HG02642 (cell line): ENCODE measurements around the gene TEDC1.
"Not testable (repeated sequence)": the region's sequence is repeated elsewhere in the genome, so short reads cannot be mapped to it uniquely, and the experiment has no call there.

Source experiments
- ATAC-seq: cut with Tn5 transposase; IDR thresholded peaks from one replicate; pipeline ENCODE4 v1.9.1; 2021; ENCODE audit warnings: mild to moderate bottlenecking; ENCODE audit not compliant: unreplicated experiment, poor library complexity

Gene TEDC1

DNA sequence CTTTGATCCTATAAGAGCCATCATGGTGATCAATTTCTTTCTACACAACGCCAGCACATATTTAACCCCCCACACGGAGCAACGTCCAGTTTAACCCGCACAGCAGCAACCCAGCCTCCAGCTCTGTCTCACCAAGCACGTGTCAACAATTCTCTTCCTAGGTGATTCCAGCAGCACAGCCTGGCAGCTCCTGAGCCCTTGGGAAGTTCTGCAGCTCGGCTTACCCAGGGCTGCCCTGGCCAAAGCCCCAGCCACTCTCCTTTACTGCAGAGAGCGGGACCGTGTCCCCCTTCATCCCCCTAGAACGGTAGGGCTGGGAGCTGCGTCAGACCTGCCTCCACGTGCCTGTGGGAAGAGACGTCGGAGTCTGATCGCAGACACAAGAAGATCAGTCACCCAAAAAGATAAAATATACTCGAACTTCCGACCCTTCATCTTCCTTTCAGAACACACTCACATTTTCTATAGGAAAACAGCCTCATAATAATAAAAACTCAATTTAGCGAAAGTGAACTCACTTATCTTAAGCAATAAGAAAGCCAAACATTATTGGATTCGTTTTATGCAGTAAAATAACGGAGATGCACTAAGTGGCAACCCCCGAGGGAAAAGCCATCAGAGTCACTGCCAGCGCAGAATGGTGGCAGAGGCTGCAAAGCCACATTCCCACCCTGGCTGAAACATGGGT, 42.9 kb downstream of the TEDC1 start:
- ATAC-seq, result no peak

GRCh38 chr14:105534586-105534985, 43.5 kb downstream of the TEDC1 start:
- ATAC-seq, result no peak

DNA sequence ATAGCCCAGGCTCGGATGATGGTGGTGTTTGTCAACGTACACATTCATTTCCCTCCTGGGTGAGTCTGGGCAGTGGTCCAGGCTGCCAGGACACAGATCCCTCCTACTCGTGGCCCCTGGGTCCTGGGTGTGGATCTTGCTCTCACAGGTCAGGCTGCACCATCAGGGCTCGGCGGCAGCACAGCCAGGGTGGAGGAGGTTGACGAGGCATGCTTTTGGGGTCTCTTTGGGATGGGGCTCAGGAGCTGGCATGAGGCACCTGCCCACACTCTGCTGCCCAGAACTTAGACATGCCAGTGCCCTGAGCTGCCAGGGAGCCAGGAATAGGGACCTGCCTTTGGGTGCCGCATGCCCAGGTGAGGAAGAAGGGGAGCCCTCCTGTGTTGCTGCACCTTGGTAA, 45.0 kb downstream of the TEDC1 start:
- ATAC-seq, result no peak

DNA sequence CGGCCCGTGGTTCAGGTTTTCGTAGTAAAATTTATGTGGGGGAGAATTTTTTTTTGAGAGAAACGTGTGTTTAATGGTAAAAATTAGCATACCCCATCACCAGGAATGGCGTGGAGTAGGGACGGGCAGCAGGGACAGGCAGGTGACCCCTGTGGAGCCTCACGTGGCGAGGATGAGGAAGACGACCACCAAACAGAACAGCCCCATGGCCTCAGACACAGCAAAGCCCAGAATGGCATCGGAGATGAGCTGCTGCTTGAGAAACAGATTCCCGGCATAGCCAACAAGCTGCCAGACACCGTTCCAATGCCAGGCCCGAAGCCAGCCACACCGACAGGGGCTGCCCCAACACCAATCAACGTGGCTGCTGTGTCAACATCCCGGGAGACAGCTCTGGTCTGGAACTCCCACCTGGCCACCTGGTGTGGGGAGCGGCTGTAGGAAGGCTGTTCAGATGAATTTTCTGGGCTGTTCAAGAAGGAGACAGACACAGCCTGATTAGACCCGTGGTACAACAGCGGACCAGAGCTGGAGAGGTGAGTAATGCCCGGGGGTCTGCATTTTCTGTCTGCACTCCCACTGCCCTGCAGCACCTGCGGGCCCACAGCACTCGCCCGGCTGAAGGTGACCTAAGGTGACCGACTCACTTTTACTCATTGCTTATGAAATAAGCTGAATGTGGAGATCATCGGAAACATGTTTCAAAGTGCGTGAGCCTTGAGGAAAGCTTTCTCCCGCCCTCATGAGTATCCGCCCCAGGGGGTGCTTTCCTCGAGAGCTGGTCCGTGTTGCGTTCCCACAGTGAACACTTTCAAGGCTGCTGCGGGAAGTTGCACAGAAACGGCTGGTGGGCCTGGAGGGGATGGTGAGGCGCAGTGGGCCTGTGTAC, 45.9 kb downstream of the TEDC1 start:
- ATAC-seq, result no peak

GRCh38 chr14:105537580-105538474, 46.8 kb downstream of the TEDC1 start:
- ATAC-seq, result no peak

DNA sequence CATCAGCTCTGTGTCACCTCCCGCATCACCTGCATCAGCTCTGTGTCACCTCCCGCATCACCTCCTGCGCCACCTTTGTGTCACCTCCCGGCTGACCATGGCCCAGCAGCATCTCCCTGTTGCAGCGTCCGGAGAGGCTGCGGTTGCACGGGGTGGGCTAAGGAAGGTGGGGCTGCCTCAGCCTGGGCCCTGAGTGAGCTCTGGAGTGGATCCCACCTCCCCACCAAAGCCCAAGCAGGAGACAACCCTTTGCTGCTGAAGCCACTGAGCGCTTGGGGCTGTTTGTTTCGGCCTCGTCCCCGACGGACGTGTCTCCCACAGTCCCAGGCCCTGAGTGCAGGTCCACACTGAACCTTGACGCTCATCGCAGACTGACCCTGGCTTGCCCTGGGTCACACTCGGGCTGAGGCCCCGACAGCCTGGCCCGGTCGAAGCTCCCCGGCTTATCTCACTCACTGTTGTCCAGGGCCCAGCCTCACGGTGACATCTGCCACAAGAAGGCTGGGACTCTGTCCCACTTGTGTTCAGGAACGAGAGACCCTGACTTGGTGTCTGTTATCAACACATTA, 47.5 kb downstream of the TEDC1 start:
- ATAC-seq, result no peak

GRCh38 chr14:105540811-105541210, 49.8 kb downstream of the TEDC1 start:
- ATAC-seq, result no peak

DNA sequence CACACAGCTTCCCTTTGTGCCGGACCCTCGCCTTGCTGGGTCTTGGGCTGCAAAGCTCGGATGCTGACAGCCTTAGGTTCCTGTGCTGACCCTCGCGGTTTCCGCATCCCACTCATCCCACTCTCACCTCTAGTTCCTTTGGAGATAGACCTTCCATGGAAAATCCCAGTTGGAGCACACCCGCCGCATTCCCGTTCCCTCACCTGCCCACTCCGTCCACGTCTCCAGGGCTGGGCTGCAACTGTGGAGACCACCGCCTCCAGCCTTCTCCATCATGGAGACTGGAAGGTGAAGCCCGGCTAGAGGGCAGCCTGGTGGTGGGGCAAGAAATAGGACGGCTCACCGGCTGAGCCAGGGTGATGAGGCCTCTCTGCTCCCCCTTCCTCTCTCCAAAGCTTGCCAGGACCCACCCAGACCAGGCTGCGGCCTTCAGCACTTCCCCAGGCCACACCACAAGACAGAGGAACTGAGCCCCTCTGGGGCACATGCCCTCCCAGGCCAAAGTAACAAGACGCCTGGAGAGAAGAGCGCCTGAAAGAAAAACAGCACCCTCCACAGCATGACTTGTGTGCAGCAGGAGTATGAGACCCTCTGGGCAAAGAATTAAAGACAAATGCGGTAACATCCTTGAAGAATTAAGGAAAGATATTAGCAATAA, 50.3 kb downstream of the TEDC1 start:
- no peak for ATAC-seq

- not testable (repeated sequence) for ATAC-seq
Measured at GRCh38 chr14:105545676-105546075, 54.6 kb downstream of the TEDC1 start.

- ATAC-seq, result not testable (repeated sequence)
Measured at GRCh38 chr14:105546410-105546809, 55.4 kb downstream of the TEDC1 start.

- ATAC-seq, result not testable (repeated sequence)
Measured at GRCh38 chr14:105547072-105547471, 56.0 kb downstream of the TEDC1 start.

DNA sequence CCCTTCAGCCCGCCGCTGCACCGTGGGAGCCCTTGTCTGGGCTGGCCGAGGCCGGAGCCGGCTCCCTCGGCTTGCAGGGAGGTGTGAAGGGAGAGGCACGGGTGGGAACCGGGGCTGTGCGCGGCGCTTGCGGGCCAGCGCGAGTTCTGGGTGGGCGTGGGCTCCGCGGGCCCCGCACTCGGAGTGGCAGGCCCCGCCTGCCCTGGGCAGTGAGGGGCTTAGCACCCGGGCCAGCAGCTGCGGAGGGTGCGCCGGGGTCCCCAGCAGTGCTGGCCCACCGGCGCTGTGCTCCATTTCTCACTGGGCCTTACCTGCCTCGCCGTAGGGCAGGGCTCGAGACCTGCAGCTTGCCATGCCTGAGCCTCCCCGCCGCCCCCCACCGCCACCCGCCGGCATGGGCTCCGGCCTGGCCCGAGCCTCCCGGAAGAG, 56.7 kb downstream of the TEDC1 start:
- ATAC-seq, result no peak
